ENCODE results near the gene PSMC3. TPM values are rescaled to one million over a fixed set of nuclear protein-coding genes. Genes with fewer than 3 reads are reported as not detected.

The PSMC3 gene
- total RNA-seq, 3 donors from 2014 or later: 98.5 to 168 (median 144) TPM

DNA sequence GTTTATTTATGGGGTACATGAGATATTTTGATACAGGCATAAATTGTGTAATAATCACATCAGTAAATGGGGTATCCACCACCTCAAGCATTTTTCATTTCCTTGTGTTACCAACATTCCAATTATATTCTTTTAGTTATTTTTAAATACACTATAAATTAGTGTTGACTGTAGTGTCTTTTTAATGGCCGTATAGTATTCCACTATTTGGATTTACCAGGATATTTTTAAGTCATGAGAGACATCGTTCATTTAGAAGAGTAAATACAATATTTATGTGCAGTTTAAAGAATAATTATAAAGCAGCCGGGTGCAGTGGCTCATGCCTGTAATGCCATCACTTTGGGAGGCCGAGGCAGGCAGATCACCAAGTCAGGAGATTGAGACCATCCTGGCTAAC lies 41.7 kb downstream of the PSMC3 start:
- Histone ChIP-seq H3K4me1 (no peaks in the 10 kb centered on the region), H3K27me3 (no peaks in the 10 kb centered on the region), H3K4me3 (no peak overlapping the region), H3K9me3 (no peaks in the 10 kb centered on the region), H3K27ac (no peak overlapping the region), H3K36me3 (no peaks in the 10 kb centered on the region)
- intact Hi-C loops (cut with DNase I; ENCODE audit: low total_unique reads): no loop called here
- DNase-seq (ENCODE audit: low spot score in 2 of 2): no peak
- TF ChIP-seq, protein P1, sequence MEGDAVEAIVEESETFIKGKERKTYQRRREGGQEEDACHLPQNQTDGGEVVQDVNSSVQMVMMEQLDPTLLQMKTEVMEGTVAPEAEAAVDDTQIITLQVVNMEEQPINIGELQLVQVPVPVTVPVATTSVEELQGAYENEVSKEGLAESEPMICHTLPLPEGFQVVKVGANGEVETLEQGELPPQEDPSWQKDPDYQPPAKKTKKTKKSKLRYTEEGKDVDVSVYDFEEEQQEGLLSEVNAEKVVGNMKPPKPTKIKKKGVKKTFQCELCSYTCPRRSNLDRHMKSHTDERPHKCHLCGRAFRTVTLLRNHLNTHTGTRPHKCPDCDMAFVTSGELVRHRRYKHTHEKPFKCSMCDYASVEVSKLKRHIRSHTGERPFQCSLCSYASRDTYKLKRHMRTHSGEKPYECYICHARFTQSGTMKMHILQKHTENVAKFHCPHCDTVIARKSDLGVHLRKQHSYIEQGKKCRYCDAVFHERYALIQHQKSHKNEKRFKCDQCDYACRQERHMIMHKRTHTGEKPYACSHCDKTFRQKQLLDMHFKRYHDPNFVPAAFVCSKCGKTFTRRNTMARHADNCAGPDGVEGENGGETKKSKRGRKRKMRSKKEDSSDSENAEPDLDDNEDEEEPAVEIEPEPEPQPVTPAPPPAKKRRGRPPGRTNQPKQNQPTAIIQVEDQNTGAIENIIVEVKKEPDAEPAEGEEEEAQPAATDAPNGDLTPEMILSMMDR (IDR thresholded peaks at IDR 0.05): no peak
- TF ChIP-seq POLR2A (IDR thresholded peaks at IDR 0.05) (no peak), POLR2AphosphoS5 (IDR thresholded peaks at IDR 0.05) (no peak)

DNA sequence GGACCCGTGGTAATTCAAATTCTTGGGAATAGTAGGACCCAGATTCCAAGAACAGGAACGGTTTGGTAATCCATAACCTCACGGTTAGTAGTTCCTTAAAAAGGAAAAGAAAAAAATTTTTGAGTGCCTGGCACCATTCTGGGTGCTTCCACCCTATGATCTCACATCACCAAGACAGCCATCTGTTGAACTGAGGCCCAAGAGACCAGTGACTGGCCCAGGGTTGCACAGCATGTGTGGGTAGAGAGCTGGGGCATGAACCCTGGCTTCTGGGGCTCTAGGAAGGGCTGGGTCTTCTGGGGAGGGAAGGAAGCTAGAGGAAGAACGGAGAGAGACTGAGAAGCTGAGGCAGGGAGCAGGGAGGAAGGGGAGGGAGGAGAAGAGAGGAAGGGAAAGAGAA lies 43.2 kb downstream of the PSMC3 start:
- TF ChIP-seq POLR2A (IDR thresholded peaks at IDR 0.05): no peak
- TF ChIP-seq POLR2AphosphoS5 (IDR thresholded peaks at IDR 0.05): no peak
- TF ChIP-seq, protein P1 (IDR thresholded peaks at IDR 0.05): no peak
- H3K27ac ChIP-seq: no peak overlapping the region
- no peaks in the 10 kb centered on the region for H3K4me1 ChIP-seq
- no peaks in the 10 kb centered on the region for H3K36me3 ChIP-seq
- H3K4me3 ChIP-seq: no peak overlapping the region
- intact Hi-C loops (cut with DNase I; ENCODE audit: low total_unique reads): no loop called here
- DNase-seq (ENCODE audit: low spot score in 2 of 2): no peak
- no peaks in the 10 kb centered on the region for H3K9me3 ChIP-seq
- H3K27me3 ChIP-seq: no peaks in the 10 kb centered on the region

DNA sequence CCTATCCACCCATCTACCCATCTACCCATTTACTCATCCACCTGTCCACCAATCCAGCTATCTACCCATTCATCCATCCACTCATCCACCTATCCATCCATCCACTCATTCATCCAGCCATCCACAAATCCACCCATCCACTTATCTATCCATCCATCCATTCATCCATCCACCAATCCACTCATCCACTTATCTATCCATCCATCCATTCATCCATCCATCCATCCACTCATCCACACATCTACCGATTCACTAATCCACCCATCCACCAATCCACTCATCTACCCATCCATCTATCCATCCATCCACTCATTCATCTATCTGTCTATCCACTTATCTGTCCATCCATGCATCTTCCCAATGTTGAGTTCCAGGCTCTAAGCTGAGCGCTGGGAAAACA lies 46.2 kb downstream of the PSMC3 start:
- Histone ChIP-seq H3K27me3 (no peaks in the 10 kb centered on the region), H3K4me1 (no peaks in the 10 kb centered on the region), H3K27ac (no peak overlapping the region), H3K4me3 (no peak overlapping the region), H3K36me3 (no peaks in the 10 kb centered on the region), H3K9me3 (no peaks in the 10 kb centered on the region)
- DNase-seq (ENCODE audit: low spot score in 2 of 2): no peak
- intact Hi-C loops (cut with DNase I; ENCODE audit: low total_unique reads): no loop called here
- TF ChIP-seq POLR2A (IDR thresholded peaks at IDR 0.05) (no peak), POLR2AphosphoS5 (IDR thresholded peaks at IDR 0.05) (no peak)
- TF ChIP-seq, protein P1 (IDR thresholded peaks at IDR 0.05): no peak

DNA sequence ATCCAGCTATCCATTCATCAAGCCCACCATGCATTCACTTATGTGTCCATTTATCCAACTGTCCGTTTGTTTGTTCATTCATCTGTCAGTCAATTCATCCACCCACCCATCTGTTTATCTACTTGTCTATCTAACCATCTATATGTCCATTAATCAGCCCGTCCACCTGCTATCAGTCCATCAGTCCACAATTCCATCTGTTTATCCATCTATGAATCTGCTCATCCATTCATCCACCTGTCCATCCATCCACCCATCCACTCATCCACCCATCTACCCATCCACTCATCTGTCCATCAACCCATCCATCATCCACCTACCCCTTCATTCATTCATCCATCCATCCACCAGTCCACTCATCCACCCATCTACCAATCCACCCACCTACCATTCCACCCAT lies 46.9 kb downstream of the PSMC3 start:
- Histone ChIP-seq H3K27ac (no peak overlapping the region), H3K4me1 (no peaks in the 10 kb centered on the region)
- intact Hi-C loops (cut with DNase I; ENCODE audit: low total_unique reads): no loop called here

DNA sequence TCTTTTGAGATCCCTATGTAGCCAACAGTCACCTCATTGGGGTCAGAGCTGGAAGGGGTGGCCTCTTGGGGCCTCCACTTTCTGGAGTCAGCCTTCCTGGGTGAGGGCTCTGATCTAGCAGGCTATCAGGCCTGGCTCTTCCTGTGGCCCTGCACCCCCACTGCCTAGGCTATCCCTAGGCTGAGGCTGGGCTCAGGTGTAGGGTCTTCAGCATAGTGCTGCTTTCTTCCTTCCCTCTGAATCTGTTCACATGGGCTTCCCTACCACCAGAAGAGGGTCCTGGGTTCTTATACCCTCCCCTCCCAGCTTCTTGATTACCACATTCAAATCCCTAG lies 47.4 kb downstream of the PSMC3 start:
- intact Hi-C loops (cut with DNase I; ENCODE audit: low total_unique reads): no loop called here
- no peak overlapping the region for H3K27ac ChIP-seq
- TF ChIP-seq, protein P1 (IDR thresholded peaks at IDR 0.05): no peak
- TF ChIP-seq POLR2A (IDR thresholded peaks at IDR 0.05): no peak
- no peak for TF ChIP-seq POLR2AphosphoS5 (IDR thresholded peaks at IDR 0.05)

More for the DNA sequence above, 46.9 kb downstream of the PSMC3 start:
- TF ChIP-seq, protein P1 (IDR thresholded peaks at IDR 0.05): no peak
- TF ChIP-seq POLR2A (IDR thresholded peaks at IDR 0.05) (no peak), POLR2AphosphoS5 (IDR thresholded peaks at IDR 0.05) (no peak)
- no peak overlapping the region for H3K4me3 ChIP-seq
- no peaks in the 10 kb centered on the region for H3K9me3 ChIP-seq
- DNase-seq (ENCODE audit: low spot score in 2 of 2): no peak
- H3K27me3 ChIP-seq: no peaks in the 10 kb centered on the region
- H3K36me3 ChIP-seq: no peaks in the 10 kb centered on the region

More for the DNA sequence above, 47.4 kb downstream of the PSMC3 start:
- Histone ChIP-seq H3K9me3 (no peaks in the 10 kb centered on the region), H3K27me3 (no peaks in the 10 kb centered on the region), H3K4me3 (no peak overlapping the region), H3K36me3 (no peaks in the 10 kb centered on the region), H3K4me1 (no peaks in the 10 kb centered on the region)
- no peak for DNase-seq (ENCODE audit: low spot score in 2 of 2)

Data from breast epithelium (tissue), 4 donors.